ENCODE results near the gene XCL2. TPM values are rescaled to one million over a fixed set of nuclear protein-coding genes. Genes with fewer than 3 reads are reported as not detected.

The XCL2 gene
- total and polyA plus RNA-seq, 2 of the 8 experiments (the other 6 are each of a cell fraction or from before 2014, with no cell fraction given): not detected

DNA sequence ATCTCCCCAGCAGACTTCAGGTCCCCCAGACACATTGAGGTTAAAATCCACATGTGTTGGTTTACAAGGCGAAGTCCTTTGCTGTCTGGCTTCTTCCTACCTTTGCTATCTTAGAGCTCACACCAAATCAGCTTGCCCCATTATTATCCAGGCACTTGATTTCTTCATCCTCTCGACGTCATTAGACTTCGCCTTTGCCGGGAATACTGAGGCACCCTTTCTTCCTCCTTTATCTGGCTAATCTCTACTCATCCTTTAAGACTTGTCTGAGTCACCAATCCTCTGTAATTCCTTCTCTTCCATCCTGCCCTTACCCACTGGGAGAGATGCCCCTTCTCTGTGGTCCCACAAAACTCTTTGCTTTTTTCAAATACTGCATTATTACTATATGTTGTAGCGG lies 9.2 kb upstream of the XCL2 start:
- Histone ChIP-seq H3K4me2 (ENCODE audit: insufficient read depth in 1 of 2, low read depth in 2 of 2, low read length in 2 of 2) (no peak overlapping the region), H3K23ac (ENCODE audit: insufficient read length) (no peak overlapping the region), H3K18ac (ENCODE audit: extremely low read depth, low read length) (no peak overlapping the region), H2BK5ac (ENCODE audit: low read depth, low read length) (no peak overlapping the region), H3K14ac (ENCODE audit: insufficient read length) (no peak overlapping the region), H4K20me1 (replicated peaks in 1 of 2; ENCODE audit: control insufficient read depth in 1 of 2, insufficient read depth in 2 of 2, low read length in 2 of 2) (no peaks in the 10 kb centered on the region), H3K4ac (replicated peaks; ENCODE audit: insufficient read length, low read depth, low read length) (no peak overlapping the region), H3K4me3 (ENCODE audit: extremely low read depth in 1 of 4, insufficient read depth in 2 of 4, low read depth in 3 of 4, low read length in 4 of 4) (no peak overlapping the region), H3K27me3 (replicated peaks in 1 of 4; ENCODE audit: control insufficient read depth in 3 of 4, extremely low read depth in 1 of 4, insufficient read depth in 3 of 4, low read length in 3 of 4) (no peaks in the 10 kb centered on the region), H3K23me2 (ENCODE audit: low read depth, low read length) (no peaks in the 10 kb centered on the region), H3K79me2 (ENCODE audit: control insufficient read depth in 1 of 2, insufficient read depth in 2 of 2, low read length in 2 of 2) (no peaks in the 10 kb centered on the region), H3K4me1 (replicated peaks in 1 of 4; ENCODE audit: control insufficient read depth in 3 of 4, insufficient read depth in 4 of 4, low read length in 3 of 4) (no peaks in the 10 kb centered on the region; a peak in 1 of 7 replicates), H3K27ac (ENCODE audit: low read depth, low read length) (no peak overlapping the region), H2AK5ac (ENCODE audit: low read depth, low read length) (no peak overlapping the region), H3K9ac (replicated peaks in 1 of 4; ENCODE audit: extremely low read depth in 1 of 4, low read depth in 3 of 4, low read length in 3 of 4) (no peak overlapping the region), H3K9me3 (ENCODE audit: insufficient read depth in 2 of 2, low read depth in 1 of 2, low read length in 1 of 2) (no peaks in the 10 kb centered on the region), H2BK15ac (ENCODE audit: low read length) (no peak overlapping the region), H2BK20ac (ENCODE audit: low read length) (no peak overlapping the region), H4K8ac (ENCODE audit: extremely low read depth, insufficient read depth, low read length) (no peak overlapping the region), H2BK120ac (replicated peaks; ENCODE audit: low read depth, low read length) (no peak overlapping the region), H3K79me1 (ENCODE audit: low read depth, low read length) (no peaks in the 10 kb centered on the region), H3K56ac (replicated peaks; ENCODE audit: insufficient read length, low read depth, low read length) (no peak overlapping the region), H2AFZ (ENCODE audit: low read length) (no peak overlapping the region), H4K91ac (replicated peaks; ENCODE audit: insufficient read length, low read length) (no peak overlapping the region), H4K5ac (ENCODE audit: insufficient read length, low read depth, low read length) (no peak overlapping the region), H3K36me3 (ENCODE audit: control insufficient read depth in 2 of 4, insufficient read depth in 4 of 4, low read length in 3 of 4) (no peaks in the 10 kb centered on the region), H2BK12ac (ENCODE audit: low read depth, low read length) (no peak overlapping the region)
- 90% methylated on average over 6 of the region's 6 CpGs; no CpG with 5 or more reads in 1 of the 2 experiments for WGBS, 2 experiments (ENCODE audit: extremely low coverage in 1 of 2, insufficient coverage in 1 of 2, insufficient read length in 1 of 2, insufficient replicate concordance in 2 of 2, low coverage in 1 of 2, low lambda C conversion rate in 2 of 2, missing lambda C conversion rate in 1 of 2)
- TF ChIP-seq SAP30 (IDR thresholded peaks at IDR 0.05; ENCODE audit: insufficient read depth, insufficient replicate concordance, low read length) (no peak), CREB1 (IDR thresholded peaks at IDR 0.05) (no peak), TBP (IDR thresholded peaks at IDR 0.05; ENCODE audit: low read depth, low read length) (no peak)
- TF ChIP-seq, protein P1, sequence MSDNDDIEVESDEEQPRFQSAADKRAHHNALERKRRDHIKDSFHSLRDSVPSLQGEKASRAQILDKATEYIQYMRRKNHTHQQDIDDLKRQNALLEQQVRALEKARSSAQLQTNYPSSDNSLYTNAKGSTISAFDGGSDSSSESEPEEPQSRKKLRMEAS (IDR thresholded peaks at IDR 0.05): no peak
- FAIRE-seq (no peak), DNase-seq (ENCODE audit: low read depth in 1 of 2, low spot score in 2 of 2) (no peak)
- POLR2A ChIA-PET (ENCODE audit: partially characterized antibody): no interaction called here
- CTCF ChIA-PET (ENCODE audit: partially characterized antibody): interaction anchor here (1.1 to 1.4 kb wide), 2 partner anchors 114 to 210 kb away, joined by 3 to 4 read pairs; no protein-coding TSS in a partner anchor
